GM21825 (cell line): ENCODE results near the gene CDC25A.
"Not testable (repeated sequence)": the region's sequence is repeated elsewhere in the genome, so short reads cannot be mapped to it uniquely, and the experiment has no call there.

ENCODE experiments used
- ATAC-seq: cut with Tn5 transposase; IDR thresholded peaks from one replicate; pipeline ENCODE4 v1.9.1; 2021; ENCODE audit warnings: mild to moderate bottlenecking, moderate library complexity; ENCODE audit not compliant: unreplicated experiment

CDC25A gene

DNA sequence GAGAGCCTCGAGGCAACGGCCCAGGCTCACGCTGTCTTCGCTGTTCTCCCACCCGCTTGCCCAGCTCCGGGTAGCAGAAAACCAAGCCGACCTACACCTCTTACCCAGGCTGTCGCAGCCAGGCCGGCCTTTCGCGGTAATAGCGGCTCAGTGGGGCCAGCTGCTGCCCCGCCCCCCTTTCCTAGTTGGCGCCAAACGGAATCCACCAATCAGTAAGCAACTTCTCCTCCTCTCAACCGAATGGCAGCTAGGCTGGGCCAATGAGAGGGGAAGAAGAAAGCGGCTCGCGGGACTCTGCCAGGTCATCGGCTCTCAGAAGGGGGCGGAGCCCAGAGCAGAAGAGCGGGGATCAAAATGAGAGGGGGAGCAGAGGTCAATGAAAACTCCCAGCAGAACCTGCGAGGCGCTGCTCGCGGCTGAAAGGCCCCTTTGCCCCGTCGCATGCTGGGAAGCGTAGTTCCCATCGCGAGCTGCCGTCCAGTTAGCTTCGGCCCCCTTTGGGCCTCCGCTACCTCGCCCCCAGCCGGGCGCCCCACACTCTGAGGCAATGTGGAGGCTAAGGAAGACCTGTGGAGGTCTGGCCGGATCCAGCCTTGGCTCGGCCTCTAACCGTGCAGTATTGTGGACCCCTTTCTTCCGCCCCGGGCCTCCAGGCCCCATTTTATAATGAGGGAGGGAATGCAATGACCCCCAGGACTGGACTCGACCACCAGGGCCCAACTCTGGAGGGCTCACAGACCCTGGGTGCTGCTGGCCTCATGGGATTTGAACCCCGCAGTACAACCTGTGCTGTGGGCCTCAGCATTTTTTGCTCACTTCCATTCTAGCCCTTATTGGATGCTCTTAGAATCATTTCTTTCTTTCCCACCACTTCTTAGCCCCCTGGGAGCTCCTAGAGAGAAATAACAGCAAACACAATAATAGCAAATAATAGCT lies at the start of gene CDC25A:
Gene CDC25A (minus strand): TSS at position 152 of the 936 bp plus-strand sequence. CDS start 470 bp downstream, outside the sequence.
- ATAC-seq, result peak; percentile 92

DNA sequence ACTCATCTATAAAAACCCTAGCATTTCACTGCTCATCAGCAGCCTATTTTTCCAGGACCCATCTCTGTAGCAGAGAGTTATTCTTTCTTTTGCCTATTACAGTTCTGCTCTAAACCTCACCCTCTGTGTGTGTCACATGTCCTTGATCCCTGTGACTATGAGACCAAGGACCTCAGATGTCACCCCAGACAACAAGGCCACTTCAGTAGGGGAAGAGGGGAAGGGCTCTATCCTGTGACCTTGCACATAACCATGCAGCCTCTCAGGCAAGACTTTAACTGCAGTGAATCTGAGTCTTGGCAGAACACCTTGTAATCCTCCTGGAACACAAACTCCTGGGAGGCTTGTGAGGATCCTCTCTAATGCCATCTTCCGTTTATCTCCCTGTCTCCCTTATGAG lies 48.3 kb upstream of the CDC25A start:
- ATAC-seq, result no peak

DNA sequence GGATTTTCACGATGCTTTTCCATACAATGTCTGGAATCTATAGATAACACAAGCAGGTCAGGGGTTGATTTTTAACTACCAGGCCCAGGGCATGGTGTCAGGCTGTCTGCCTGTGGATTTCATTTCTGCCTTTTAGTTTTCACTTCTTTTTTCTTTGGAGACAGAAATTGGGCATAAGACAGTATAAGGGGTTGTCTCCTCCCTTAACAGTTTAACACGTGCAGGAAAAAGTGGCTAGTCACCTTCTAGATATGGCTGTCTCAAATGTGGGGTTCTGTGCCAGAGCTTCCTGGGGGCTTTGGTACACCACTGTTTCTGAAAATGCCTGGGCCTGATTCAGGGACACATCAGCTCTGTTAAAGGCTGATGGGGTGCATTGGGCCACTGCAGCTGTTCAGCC lies 45.3 kb upstream of the CDC25A start:
- no peak for ATAC-seq

DNA sequence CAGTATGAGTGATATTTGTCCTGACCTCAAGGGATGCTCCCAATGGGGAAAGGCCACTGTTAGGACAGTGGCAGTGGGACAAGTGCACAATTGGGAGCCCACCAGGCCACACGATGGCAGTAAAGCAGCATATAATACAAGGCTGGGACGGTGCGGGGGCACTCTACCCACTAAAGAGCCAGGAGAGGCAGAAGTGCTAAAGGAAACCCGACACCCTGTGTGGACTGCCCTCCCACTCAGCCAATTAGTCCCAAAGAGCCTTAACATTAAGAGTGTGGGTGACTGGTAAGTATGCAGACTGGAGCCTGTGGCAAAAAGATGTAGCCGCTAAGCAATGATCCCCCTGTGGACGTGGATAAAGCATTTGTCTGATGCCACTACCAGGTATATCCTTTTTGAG lies 44.5 kb upstream of the CDC25A start:
- ATAC-seq, result peak; percentile 59

DNA sequence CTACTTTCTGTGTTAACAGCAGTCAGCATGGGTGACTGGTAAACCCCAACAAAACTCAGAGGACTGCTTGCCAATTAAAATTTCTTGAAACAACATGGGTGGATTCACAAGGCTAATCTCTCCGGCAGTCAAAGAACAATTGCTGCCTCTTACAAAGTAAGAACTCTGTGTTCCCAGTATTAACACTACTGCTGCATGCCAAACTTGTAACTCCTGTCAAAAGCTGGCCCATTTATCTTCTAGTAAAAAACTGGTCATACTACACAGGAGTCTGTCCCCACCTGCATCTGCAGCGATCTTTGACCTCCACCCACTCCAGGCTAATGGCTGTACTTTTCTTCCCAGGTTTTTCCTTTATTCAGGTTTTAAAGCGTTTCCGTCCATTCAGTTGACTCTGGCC lies 44.0 kb upstream of the CDC25A start:
- no peak for ATAC-seq

DNA sequence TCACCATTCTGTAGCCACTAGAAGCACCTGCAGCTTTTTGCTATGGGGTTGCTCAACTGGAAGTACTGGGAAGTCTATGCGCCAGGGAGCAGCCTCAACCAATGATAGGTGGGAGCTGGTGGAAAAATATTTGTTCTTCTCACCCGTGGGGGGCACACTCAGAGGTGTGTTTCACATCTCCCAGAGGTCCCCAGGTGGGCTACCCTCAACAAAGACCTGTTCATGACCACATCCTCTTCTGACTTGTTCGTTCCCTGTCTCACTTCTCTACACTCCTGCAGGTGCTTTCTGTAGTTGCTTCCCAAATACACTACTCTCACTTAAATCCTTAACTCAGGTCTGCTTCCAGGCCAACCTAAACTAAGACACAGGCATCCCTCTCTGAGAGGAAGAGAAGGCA lies 38.7 kb upstream of the CDC25A start:
- no peak for ATAC-seq

GRCh38 chr3:48225587-48225986 lies 37.4 kb upstream of the CDC25A start:
- ATAC-seq, result no peak

DNA sequence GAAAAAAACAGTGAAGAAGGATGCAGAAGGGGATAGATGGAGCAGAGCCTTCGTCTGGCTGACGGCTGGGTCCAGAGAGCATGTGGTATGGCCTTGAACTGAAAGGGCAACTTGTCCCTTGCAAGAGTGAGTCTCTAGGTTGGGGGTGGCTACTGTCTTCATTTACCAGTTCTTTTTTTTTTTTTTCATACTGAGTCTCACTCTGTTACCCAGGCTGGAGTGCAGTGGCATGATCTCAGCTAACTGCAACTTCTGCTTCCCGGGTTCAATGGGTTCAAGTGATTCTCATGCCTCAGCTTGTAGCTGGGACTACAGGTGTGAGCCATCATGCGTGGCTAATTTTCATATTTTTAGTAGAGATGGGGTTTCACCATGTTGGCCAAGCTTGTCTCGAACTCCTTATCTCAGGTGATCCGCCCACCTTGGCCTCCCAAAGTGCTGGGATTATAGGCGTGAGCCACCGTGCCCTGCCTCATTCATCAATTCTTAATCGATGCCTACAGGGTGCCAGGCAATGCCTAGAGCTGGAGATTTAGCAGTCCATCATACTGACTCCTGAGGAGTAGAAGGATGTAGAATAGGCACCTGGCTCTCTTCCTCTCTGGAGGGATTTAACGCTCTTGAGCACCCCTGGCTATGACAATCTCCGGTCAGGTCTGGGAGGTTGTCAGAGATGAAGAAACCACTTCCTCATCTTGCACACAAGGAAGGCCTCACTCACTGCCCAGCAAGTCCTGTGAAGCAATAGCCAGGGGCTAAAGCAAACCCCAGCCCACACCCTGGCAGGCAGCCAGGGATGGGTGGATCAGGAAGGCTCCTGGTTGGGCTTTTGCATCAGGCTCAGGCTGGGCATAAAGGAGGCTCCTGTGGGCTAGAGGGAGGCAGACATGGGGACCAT lies 34.6 kb upstream of the CDC25A start, which contains the start of gene CAMP:
Gene CAMP (plus strand): TSS at position 880 of the 898 bp plus-strand sequence. CDS start 17 bp downstream, at position 897.
- ATAC-seq, result no peak

GRCh38 chr3:48220746-48221145 lies 32.5 kb upstream of the CDC25A start:
- ATAC-seq, result no peak

GRCh38 chr3:48219543-48219942 lies 31.3 kb upstream of the CDC25A start:
- ATAC-seq, result no peak

GRCh38 chr3:48218537-48218936 lies 30.3 kb upstream of the CDC25A start:
- ATAC-seq, result no peak

- ATAC-seq, result no peak
Observed at GRCh38 chr3:48217449-48217848, 29.2 kb upstream of the CDC25A start.

- ATAC-seq, result no peak
Observed at GRCh38 chr3:48215876-48216275, 27.7 kb upstream of the CDC25A start.

DNA sequence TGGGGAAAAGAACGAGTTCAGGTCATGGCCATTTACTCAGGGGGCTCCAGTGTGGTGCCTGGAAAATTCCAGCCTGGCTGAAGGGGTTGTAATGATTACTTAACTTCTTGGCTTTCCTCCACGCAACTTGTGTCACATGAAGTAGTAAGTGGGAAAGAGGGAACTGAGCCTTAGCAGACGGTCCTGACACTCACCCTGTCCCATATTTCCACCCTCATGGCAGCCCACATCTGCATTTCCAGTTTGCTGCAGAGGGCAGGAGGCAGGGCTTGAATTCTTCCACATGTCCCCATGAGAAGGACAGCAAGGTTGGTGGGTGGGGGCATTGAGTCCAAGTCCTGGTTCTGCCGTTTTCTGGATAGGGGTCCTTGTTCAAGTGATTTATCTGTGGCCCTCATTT lies 27.2 kb upstream of the CDC25A start:
- no peak for ATAC-seq

DNA sequence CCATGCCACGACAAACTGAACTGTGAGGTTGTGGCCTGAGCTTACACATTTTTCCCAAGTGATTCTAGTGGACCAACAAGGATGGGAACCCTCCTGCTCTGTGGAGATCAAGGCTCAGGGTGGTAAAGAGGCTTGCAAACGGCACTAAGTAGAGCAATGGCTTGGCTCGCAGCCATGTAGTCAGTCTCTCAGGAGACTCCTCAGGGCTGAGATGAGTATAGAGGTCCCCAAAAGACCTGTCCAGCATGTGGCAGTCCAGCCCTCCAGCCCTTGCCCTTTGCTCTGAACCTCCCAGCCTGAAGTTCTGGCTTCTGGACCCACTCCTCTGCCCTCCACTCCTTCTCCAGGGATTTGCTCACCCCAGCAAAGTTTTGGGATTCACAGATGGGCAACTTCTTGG lies 26.8 kb upstream of the CDC25A start:
- no peak for ATAC-seq

DNA sequence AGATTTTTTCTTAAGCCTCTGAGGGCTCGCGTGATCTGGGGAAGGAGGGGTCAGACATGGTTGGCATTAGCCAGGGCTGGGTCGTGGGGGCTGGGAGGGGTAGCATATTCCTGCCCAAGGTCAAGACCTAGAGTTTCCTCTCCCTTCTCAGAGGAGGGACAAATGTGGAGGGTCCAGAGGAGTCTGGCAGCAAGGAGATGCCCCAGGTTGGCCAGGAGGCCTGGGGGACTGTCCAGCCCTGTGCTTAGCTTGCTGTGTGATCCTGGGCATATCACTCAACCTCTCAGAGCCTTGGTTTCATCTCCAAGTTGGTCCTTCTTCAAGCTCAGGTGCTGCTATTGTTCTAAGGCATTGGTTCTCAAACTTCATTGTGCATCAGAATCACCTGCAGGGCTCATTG lies 26.0 kb upstream of the CDC25A start:
- ATAC-seq, result no peak

GRCh38 chr3:48211776-48212175 lies 23.6 kb upstream of the CDC25A start:
- not testable (repeated sequence) for ATAC-seq

- not testable (repeated sequence) for ATAC-seq
Observed at GRCh38 chr3:48210534-48210933, 22.3 kb upstream of the CDC25A start.

DNA sequence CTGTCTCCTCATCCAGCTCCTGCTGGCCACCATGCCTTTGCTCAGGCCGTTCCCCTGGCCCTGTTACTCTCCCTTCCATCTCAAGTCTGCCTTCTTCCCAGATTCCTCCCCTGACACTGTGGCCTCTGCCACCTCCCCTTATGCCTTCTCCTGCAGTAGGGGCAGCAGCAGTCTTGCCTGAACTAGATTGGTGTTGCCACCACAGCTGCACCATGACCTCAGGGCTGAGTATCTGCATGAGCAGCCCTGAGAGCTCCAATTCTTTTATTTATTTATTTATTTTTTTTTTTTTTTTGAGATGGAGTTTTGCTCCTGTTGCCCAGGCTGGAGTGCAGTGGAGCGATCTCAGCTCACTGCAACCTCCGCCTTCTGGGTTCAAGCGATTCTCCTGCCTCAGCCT lies 21.2 kb upstream of the CDC25A start:
- no peak for ATAC-seq

DNA sequence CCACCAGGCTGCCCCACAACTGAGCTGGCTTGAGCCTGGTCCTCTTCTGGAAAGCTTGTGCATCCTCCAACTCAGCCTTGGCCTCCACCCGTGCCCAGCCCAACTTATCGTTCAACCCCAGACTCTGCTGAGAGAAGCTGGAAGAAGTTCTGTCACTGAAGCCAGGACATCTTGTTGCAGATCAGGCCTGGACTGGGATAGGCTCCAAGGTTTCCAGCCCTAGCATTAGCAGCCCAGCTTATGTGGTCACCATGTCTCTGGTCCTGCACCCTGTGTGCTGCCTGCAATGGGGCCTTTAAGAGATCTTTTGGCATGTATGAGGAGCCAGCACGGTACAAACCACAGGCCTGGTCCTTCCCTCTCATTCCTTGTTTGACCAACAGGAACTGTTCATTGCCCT lies 19.9 kb upstream of the CDC25A start:
- no peak for ATAC-seq

DNA sequence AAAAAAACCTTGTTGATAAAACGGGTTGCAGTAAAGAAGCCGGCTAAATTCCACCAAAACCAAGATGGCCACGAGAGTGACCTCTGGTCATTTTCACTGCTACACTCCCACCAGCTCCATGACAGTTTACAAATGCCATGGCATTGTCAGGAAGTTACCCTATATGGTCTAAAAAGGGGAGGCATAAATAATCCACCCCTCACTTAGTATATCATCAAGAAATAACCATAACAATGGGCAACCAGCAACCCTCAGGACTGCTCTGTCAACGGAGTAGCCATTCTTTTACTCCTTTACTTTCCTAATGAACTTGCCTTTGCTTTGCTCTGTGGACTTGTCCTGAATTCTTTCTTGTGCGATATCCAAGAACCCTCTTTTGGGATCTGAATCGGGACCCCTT lies 14.4 kb upstream of the CDC25A start:
- ATAC-seq, result no peak

DNA sequence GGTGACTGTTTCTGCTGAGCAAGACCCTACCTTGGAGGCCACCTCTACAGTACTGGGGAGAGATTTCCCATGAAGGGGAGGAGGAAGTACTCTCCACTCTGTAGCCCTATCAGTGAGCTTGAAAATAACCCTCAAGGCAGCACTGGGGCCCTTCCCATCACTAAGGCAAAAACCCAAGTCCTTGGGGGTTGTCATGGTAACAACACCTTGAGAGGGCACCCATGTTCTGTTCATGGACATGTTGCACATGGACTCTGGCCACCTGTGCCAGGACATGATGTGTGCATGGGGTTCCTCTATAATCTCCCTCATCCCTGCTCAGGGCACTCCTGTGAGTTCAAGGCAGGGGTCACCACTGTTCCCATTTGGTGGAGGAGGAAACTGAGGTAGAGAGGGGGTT lies 10.9 kb upstream of the CDC25A start:
- ATAC-seq, result no peak
